IMR-90 (cell line): ENCODE results near the gene PRAMEF13.
"Not testable (repeated sequence)": the region's sequence is repeated elsewhere in the genome, so short reads cannot be mapped to it uniquely, and the experiment has no call there.

Experiments used
- BHLHE40 ChIP-seq: fragments of 150-350 bp; IDR thresholded peaks from 2 replicates; pipeline ENCODE4 v1.6.1; 2016; ENCODE audit warnings: mild to moderate bottlenecking, low read depth, low read length
- CEBPB ChIP-seq: IDR thresholded peaks from 2 replicates; pipeline ENCODE4 v1.6.1; 2012; ENCODE audit warnings: low read depth, low read length, improper control_type of control experiment
- CHD1 ChIP-seq: IDR thresholded peaks from 2 replicates; pipeline ENCODE4 v1.6.1; 2012; ENCODE audit warnings: low read depth, low read length, improper control_type of control experiment
- CTCF ChIP-seq: conservative IDR thresholded peaks from 2 replicates; pipeline ENCODE4 v1.5.1; 2012; ENCODE audit warnings: mild to moderate bottlenecking, low read depth, low read length, improper control_type of control experiment
- FOS ChIP-seq: fragments of 150-350 bp; IDR thresholded peaks from 2 replicates; pipeline ENCODE4 v1.6.1; 2016; ENCODE audit warnings: low read depth, low read length
- MAZ ChIP-seq: IDR thresholded peaks from 2 replicates; pipeline ENCODE4 v1.6.1; 2012; ENCODE audit warnings: low read depth, mild to moderate bottlenecking, low read length, improper control_type of control experiment, moderate library complexity, borderline replicate concordance
- MXI1 ChIP-seq: IDR thresholded peaks from 2 replicates; pipeline ENCODE4 v1.6.1; 2012; ENCODE audit warnings: low read depth, mild to moderate bottlenecking, low read length, moderate library complexity, borderline replicate concordance
- NFE2L2 ChIP-seq: fragments of 150-350 bp; IDR thresholded peaks from 2 replicates; pipeline ENCODE4 v1.6.1; 2016; ENCODE audit warnings: low read depth, mild to moderate bottlenecking, low read length
- POLR2A ChIP-seq: IDR thresholded peaks from 2 replicates; pipeline ENCODE4 v1.6.1; 2012; ENCODE audit warnings: mild to moderate bottlenecking, low read depth, low read length
- RAD21 ChIP-seq: IDR thresholded peaks from 2 replicates; pipeline ENCODE4 v1.6.1; 2012; ENCODE audit warnings: low read length, improper control_type of control experiment
- SMC3 ChIP-seq: fragments of 150-350 bp; IDR thresholded peaks from 2 replicates; pipeline ENCODE4 v1.6.1; 2016; ENCODE audit warnings: low read depth, mild to moderate bottlenecking, antibody characterized with exemption, low read length, moderate library complexity

GRCh38 chr1:13227271-13228055, 26.3 kb upstream of the PRAMEF13 start:
- TF ChIP-seq CTCF, RAD21, CHD1, SMC3, FOS, POLR2A, CEBPB, MXI1, BHLHE40, MAZ, NFE2L2: not testable (repeated sequence)
